GM12872 (cell line): ENCODE results near the gene SLC4A5.

Source experiments
- CTCF ChIP-seq: IDR thresholded peaks from 3 replicates; pipeline ENCODE4 v1.5.1; 2011; ENCODE audit warnings: low read depth, mild to moderate bottlenecking, low read length, moderate library complexity; ENCODE audit not compliant: insufficient read depth

The SLC4A5 gene

GRCh38 chr2:74212702-74213410 is 130.4 kb downstream of the SLC4A5 start:
- no peak for TF ChIP-seq CTCF

GRCh38 chr2:74206180-74206688 is 137.0 kb downstream of the SLC4A5 start:
- 0 out of 3 replicates have a peak, but pooled peaks have one; percentile 1 for TF ChIP-seq CTCF

DNA sequence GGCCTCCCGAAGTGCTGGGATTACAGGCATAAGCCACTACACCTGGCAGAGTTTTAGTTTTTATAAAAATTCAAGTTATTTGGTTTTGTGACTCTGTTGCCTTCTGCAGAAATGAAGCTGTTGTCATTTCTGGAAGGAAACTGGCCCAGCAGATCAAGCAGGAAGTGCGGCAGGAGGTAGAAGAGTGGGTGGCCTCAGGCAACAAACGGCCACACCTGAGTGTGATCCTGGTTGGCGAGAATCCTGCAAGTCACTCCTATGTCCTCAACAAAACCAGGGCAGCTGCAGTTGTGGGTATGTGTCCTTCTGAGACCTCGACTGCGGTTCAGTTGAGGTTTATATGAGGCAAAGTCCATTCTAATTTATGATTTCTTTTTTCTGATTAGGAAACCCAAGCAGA is 137.6 kb downstream of the SLC4A5 start:
- TF ChIP-seq CTCF: no peak

- TF ChIP-seq CTCF: no peak
Measured at GRCh38 chr2:74205113-74205512, 138.1 kb downstream of the SLC4A5 start.

DNA sequence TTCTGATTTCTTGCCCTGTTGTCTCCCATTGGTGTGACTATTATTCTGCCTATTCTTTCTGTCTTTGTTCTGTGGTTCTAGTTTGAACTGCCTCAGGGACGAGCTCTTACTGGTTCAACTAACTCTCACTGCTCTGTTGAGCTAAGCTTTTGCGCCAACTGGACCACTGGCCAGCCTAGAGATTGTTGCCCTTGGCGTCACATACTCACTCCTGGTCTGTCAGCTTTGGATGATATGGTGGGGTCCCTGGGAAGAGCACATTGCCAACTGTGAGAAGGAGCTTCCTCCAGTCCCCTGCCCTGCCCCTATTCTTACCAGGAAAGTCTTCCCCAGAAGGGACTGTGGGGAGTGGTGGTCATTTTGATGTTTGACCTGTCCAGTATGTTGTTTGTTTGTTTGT is 138.8 kb downstream of the SLC4A5 start:
- no peak for TF ChIP-seq CTCF

- no peak for TF ChIP-seq CTCF
Measured at GRCh38 chr2:74201596-74201995, 141.6 kb downstream of the SLC4A5 start.

GRCh38 chr2:74201196-74201595 is 142.0 kb downstream of the SLC4A5 start:
- no peak for TF ChIP-seq CTCF
